M059J (cell line): ENCODE results near the gene GPC5. TPM values are rescaled to one million over a fixed set of nuclear protein-coding genes. Genes with fewer than 3 reads are reported as not detected.
"Not testable (repeated sequence)": the region's sequence is repeated elsewhere in the genome, so short reads cannot be mapped to it uniquely, and the experiment has no call there.

Source experiments
- DNase-seq: peaks from one replicate; pipeline ENCODE4 v3.0.0-alpha.2; 2012; ENCODE audit warnings: low read depth
- total RNA-seq: library from RNA; depleted of rRNA; stranded (reverse); fragments of >200 nt; shearing (Covaris generic); gene quantifications from 2 replicates; pipeline ENCODE4 v1.2.3, GENCODE V29; 2014; rRNA removed

Gene GPC5
- 0.25 TPM in 1 of 2 replicates, not detected in the other for total RNA-seq

GRCh38 chr13:91398413-91399188, at the start of gene GPC5:
Gene GPC5, plus strand, starts transcription at chr13:91398621.
- DNase-seq = peak; percentile 40

DNA sequence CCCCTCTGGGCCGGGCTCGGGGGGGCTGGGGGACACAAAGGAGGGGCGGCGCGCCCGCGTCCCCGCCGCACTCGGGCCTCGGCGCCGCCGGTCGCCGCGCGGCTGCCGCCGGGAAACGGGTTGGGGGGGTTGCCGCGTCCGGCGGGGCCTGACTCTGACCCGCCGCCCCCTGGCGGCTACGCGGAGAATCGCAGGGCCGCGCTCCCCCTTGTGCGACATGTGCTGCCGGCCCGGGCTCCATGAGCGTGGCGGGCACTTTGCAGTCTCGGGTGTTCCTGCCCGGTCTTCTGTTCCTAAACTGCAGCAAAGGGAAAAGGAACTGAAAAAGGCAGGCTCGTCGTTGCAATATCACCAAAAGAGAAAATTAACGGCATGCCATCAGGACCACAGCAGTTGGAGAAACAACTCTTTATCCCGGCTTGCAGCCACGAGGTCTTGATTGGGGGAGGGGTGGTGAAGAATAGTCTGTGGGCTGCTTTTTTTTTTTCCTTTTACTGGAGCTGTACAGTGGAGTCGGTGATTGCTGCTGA, 49.5 kb upstream of the GPC5 start:
- peak; percentile 72 for DNase-seq

- DNase-seq = no peak
Measured at GRCh38 chr13:91349992-91350911, 48.2 kb upstream of the GPC5 start.

DNA sequence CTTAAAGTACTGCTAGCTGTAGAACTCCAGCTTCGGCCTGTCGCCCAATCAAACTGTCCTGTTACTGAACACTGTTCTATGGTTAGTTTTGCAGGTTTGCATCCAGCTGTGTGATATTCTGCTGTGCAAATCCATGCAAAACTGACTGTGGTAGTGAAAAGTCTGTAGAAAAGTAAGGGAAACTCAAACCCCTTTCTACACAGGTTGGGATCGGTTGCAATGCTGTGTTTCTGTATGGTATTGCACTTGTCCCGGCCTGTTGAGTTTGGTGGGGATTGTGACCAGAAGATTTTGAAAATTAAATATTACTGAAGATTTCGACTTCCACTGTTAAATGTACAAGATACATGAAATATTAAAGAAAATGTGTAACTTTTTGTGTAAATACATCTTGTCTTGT, 47.3 kb upstream of the GPC5 start:
- no peak for DNase-seq

DNA sequence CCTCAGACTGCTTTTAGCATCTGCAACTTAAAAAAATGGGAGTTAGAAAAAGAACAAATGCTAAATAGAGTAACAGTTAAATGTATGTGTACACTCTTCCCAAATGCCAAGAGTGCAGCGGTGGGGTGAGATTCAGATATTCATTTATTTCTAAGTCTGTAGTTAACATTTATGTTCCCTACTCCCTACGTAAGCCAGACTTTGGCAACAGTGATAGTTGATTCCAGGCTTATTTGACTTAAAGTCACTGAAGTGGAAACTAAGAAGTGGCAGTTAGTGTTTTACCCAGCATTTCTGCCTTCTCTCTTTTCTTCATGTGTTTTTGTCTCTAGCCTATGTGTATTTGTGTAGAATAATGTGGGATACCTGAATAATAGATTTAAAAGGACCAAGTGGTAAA, 46.4 kb upstream of the GPC5 start:
- no peak for DNase-seq

DNA sequence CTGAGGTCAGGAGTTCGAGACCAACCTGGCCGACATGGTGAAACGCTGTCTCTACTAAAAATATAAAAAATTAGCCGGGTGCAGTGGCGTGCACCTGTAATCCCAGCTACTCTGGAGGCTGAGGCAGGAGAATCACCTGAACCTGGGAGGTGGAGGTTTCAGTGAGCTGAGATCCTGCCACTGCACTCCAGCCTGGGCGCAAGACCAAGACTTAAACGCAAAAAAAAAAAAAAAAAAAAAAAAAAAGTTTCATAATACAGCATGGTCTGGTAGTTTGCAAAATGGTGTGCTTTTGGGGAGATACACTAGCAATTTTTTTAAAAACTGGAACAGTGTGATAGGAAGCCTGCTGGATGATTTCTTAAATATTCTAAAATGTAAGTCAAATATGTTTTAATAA, 45.5 kb upstream of the GPC5 start:
- not testable (repeated sequence) for DNase-seq

DNA sequence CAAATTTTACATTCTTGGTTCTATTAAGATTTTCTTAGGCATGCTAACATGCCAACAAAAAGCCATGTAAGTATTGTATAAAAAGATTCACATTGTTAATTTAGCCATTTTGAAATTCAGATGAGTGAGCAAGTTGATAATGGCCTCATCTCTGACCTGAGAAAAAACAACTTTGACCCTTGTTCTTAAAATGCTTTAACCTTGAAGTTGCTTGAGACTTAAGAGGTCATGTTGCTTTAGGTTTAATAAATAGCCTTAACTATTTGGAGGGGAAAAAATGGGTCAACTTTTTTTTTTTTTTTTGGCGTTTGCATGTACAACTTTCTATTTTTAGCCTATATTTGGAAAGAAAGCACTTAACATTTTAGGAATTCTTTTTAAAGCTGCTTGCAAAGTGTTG, 44.9 kb upstream of the GPC5 start:
- DNase-seq = no peak

DNA sequence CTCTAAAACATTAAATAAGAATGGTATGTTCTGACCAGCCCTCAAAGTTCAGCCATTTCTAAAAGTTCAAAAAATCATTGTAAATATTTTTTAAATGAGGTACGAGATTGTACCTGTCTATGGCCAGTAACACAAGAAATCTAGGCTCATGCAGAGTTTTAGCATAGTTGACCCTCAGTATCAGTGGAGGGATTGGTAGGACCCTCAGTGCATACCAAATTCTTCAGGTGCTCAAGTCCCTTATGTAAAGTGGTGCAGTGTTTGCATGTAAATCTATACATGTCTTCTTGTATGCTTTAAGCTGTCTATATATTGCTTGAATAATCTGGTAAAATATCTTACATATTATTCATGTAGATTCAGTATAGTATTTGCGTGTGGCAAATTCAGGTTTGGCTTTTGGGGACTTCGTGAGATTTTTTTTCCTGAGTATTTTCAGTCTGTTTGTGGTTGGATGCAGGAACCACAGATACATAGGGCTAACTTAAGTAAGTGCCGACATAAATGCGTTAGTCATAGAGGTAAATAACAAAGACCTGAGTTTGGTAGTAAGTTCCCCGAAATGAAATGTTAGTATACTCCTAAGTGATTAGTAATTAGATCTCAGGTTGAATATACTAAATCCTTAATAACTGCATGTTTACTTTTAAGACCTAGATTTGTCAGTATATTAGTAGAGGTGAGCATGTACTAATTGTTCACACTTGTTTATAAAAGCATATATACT, 43.2 kb upstream of the GPC5 start:
- DNase-seq = no peak

DNA sequence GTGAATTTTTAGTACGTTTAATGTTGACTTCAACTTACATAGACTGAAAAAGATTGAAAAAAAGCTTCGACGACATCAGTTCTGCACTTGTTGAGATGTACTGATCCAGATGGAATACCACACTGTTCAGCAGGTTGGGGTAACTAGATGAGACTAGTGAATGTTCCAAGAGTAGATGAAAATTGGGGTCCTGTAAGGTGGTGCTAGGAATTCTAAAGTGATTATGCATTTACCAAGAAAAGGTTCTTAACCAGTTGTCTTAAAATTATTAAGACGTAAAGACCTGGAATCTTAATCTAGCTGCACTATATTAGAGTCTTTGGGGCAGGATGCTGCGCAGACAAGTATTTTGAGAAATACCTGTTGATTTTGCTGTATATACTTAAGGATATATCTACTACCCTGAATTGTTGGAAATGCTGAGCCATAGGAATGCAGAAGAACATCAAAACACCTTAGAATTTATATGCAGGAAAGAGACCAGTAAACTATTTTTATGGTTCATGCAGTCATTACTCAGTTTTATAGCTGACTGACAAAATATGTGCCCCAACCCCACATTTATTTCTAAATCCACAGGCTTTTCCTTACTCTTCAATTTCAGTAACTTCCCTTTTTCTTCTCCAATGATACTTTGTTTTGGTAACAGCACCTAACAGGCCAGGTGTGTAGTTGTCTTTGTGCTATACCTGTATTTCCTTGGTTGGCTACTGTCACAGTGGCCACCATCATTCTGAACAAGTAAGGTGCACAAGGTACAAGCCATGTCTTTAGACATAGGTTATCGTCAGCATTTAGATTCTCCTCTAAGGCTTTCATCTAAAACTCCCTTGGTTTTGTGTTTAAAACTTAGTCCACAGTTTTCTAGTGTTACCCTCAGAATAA, 42.4 kb upstream of the GPC5 start:
- no peak for DNase-seq

DNA sequence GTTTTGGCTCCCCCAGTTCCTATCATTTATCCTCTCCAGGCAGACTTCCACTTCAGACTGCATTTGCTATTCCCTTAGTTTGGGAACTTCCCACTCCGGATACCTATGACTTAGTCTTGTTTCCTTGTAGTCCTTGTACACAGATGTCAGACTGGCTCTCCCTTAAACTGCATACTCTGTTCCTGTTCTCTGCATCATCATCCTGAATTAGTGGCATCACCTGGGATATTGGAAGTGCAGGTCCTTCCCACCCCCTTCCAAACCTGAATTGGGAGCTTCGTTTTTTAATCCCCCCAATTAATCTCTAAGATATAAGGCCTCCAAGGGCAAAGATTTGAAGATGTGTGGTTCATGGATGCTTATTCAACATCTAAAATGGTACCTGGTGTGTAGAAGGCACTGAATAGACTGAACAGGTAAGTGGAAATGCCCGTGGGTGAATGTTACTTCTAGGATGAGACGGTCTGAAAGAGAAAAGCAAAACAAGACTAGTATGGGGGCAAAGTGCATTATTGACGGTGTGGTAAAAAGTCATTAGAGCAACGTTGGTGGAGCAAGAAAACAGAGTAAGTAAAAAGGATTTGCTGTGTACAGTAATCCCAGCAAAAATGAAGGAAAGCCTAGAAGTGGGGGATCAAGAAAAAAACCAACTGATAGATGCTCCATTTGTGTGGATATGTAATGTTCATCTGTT, 41.4 kb upstream of the GPC5 start:
- DNase-seq = no peak

GRCh38 chr13:91357613-91358386, 40.6 kb upstream of the GPC5 start:
- no peak for DNase-seq

DNA sequence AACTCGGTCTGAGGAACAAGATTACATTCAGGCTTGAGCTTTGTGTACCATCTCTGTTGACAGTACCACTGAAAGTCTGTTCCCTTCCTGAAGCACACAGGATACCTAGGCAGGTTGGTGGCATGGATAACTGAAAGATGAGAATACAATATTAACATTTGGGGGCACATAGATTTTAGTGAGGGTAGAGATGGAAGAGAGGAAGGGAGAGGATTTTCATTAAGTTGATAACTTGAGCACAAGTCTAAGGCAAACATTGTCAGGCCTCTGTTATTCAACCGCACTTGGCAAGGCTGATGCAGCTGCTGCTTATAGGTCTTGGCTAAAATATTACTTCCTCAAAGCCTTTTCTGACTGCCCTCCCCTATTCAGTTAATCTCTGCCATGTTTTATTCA, 40.0 kb upstream of the GPC5 start:
- DNase-seq = no peak

- no peak for DNase-seq
Measured at GRCh38 chr13:91359111-91359510, 39.3 kb upstream of the GPC5 start.

- DNase-seq = no peak
Measured at GRCh38 chr13:91359631-91360030, 38.8 kb upstream of the GPC5 start.

- DNase-seq = no peak
Measured at GRCh38 chr13:91360246-91360751, 38.1 kb upstream of the GPC5 start.

- DNase-seq = no peak
Measured at GRCh38 chr13:91361755-91362271, 36.6 kb upstream of the GPC5 start.

DNA sequence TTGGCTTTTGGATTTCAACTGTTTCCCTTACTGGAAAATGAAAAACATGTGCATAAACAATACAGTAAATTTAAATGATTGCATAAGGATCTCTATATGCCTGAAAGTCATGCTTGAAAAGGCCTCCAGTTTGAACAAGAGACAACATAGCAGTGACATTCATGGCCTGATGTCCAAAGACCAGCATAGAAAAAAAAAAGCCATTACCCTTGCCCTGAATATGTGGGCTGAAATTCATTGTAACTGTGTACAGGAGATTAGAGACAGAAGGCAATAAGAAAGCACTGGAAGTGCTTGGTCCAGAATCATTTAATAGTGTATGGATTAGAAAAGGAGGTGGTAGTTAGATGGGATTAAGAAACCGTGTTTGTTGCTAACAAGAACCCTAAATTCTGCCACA, 35.5 kb upstream of the GPC5 start:
- DNase-seq = no peak

DNA sequence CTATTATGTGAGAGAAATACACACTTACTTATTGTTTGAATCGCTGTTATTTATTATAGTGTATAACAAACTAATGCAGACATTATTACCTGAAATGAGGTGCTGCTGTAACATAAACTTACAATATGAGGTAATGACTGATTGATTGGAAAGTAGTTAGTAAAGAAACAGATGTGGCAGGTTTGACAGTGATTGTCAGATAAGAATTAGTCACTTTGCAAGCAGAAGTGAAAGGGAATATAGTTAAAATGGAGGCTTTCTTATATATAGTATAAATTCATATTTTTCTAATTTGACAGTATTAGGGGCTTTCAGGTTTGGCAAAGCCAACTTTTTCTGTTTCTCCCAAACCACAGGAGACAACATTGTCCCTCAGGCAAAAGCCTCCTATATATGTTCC, 30.3 kb upstream of the GPC5 start:
- DNase-seq = no peak
